Neural crest cell (in vitro differentiated cells): ENCODE measurements around the gene ARRDC3. TPM values are rescaled to one million over a fixed set of nuclear protein-coding genes. Genes with fewer than 3 reads are reported as not detected.
A peak's percentile ranks its signal among the peaks of the same experiment; 100 is the strongest.

Source experiments
- DNase-seq: peaks from one replicate; pipeline ENCODE4 v3.0.0; 2021; ENCODE audit warnings: low read depth, mixed read lengths, low spot score
- H3K27ac Mint-ChIP-seq: one replicate; pipeline ENCODE4 v1.8.0; 2021; ENCODE audit warnings: mild to moderate bottlenecking, mixed read lengths; ENCODE audit not compliant: unreplicated experiment
- H3K27me3 Mint-ChIP-seq: 2 replicates; pipeline ENCODE4 v1.8.0; 2021; ENCODE audit warnings: low read depth, mild to moderate bottlenecking, mixed read lengths
- H3K36me3 Mint-ChIP-seq: 2 replicates; pipeline ENCODE4 v1.8.0; 2021; ENCODE audit warnings: low read depth, mild to moderate bottlenecking, mixed read lengths
- H3K4me1 Mint-ChIP-seq: 2 replicates; pipeline ENCODE4 v1.8.0; 2021; ENCODE audit warnings: mixed read lengths
- H3K4me3 Mint-ChIP-seq: one replicate; pipeline ENCODE4 v1.8.0; 2021; ENCODE audit warnings: mild to moderate bottlenecking, mixed read lengths
- H3K9me3 Mint-ChIP-seq: 2 replicates; pipeline ENCODE4 v1.8.0; 2021; ENCODE audit warnings: mixed read lengths
- total RNA-seq: library from RNA; stranded (reverse); gene quantifications from 2 replicates; pipeline ENCODE4 v1.2.1, GENCODE V29; 2021
- TF ChIP-seq, protein P1 (sequence below): fragments of 200-600 bp; sonication (generic); conservative IDR thresholded peaks from 2 replicates; pipeline ENCODE4 v1.5.0; 2021; ENCODE audit warnings: antibody characterized with exemption, mild to moderate bottlenecking

Gene ARRDC3
- total RNA-seq, 1 donor from 2014 or later = 59.7 TPM

DNA sequence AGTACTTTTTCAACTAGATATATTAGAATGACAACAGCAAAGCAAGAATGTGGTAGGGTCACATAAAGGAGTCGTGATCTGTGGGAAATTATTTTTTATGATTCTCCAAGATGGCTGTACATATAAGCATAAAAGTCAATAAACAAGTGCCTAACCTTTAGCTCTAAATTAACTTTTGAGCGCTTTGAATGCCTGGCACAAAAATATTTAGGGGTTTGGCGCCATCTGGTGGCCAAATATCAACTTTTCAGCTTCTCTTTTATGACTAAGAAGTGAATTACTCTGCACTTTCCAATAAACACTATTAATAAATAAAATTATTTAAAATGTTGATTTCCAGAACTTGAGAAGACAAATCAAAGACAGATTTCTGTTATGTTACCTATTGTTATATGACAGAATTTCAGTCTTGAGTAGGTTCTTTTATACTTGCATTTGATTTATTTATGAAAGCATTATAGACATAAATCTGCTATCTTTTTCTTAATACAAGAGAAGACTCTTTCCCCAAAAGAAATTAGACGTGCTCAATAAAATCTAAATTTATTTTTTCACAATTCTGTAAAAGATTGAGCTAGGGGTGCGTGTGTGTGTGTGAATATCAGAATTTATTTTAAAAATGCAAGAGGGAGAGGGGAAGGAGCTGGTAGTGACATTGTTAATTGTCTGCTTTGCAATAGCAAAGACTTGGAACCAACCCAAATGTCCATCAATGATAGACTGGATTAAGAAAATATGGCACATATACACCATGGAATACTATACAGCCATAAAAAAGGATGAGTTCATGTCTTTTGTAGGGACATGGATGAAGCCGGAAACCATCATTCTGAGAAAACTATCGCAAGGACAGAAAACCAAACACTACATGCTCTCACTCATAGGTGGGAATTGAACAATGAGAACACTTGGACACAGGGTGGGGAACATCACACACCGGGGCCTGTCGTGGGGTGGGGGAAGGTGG is 36.7 kb upstream of the ARRDC3 start:
- no peaks in the 10 kb centered on the region for H3K9me3 Mint-ChIP-seq
- no peak overlapping the region for H3K4me3 Mint-ChIP-seq
- H3K4me1 Mint-ChIP-seq = no peaks in the 10 kb centered on the region
- DNase-seq = peak; percentile 60
- H3K36me3 Mint-ChIP-seq = no peaks in the 10 kb centered on the region
- TF ChIP-seq, protein P1, sequence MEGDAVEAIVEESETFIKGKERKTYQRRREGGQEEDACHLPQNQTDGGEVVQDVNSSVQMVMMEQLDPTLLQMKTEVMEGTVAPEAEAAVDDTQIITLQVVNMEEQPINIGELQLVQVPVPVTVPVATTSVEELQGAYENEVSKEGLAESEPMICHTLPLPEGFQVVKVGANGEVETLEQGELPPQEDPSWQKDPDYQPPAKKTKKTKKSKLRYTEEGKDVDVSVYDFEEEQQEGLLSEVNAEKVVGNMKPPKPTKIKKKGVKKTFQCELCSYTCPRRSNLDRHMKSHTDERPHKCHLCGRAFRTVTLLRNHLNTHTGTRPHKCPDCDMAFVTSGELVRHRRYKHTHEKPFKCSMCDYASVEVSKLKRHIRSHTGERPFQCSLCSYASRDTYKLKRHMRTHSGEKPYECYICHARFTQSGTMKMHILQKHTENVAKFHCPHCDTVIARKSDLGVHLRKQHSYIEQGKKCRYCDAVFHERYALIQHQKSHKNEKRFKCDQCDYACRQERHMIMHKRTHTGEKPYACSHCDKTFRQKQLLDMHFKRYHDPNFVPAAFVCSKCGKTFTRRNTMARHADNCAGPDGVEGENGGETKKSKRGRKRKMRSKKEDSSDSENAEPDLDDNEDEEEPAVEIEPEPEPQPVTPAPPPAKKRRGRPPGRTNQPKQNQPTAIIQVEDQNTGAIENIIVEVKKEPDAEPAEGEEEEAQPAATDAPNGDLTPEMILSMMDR = peak; percentile 96
- no peak overlapping the region for H3K27ac Mint-ChIP-seq
- H3K27me3 Mint-ChIP-seq = no peaks in the 10 kb centered on the region

DNA sequence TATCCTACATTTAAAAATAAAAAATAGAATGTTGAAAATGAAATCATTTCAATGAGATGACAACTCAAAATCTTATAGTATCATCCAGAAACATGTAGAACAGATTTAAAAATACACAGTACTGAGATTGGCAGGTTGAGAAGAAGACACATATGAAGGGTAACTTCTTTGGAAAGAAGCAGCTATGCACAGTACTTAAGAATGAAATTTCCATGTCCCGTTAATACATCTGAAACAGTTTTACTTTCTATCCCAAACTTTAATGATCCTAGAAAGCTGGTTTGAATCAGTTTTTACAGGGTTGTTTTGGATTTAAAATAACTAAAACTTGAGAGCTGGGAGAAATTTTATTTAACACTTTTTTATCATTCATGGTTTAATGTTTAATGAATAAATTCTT is 36.0 kb upstream of the ARRDC3 start:
- Mint-ChIP-seq H3K27ac (no peak overlapping the region), H3K4me1 (no peaks in the 10 kb centered on the region), H3K9me3 (no peaks in the 10 kb centered on the region), H3K4me3 (no peak overlapping the region), H3K36me3 (no peaks in the 10 kb centered on the region), H3K27me3 (no peaks in the 10 kb centered on the region)
- no peak for DNase-seq
- TF ChIP-seq, protein P1 = no peak

DNA sequence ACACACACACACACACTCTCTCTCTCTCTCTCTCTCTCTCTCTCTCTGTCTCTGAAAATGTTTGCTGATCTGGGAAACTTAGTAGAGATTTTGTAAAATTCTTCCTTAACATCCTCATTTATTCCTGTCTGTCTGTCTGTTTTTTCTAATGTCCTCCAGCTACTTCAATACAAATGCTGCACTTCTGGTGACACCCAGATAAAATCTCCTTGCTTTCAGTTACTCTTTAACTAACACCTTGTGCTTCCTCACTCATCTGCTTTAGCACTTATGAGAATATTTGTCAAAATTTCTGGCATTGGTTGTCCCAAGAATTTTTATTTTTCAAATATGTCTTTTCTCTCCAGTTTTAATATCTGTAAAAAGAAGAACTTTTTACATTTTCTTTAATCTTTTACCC is 35.0 kb upstream of the ARRDC3 start:
- H3K4me1 Mint-ChIP-seq = no peaks in the 10 kb centered on the region
- TF ChIP-seq, protein P1 = no peak
- no peak overlapping the region for H3K27ac Mint-ChIP-seq
- DNase-seq = no peak
- no peaks in the 10 kb centered on the region for H3K27me3 Mint-ChIP-seq
- no peak overlapping the region for H3K4me3 Mint-ChIP-seq
- H3K9me3 Mint-ChIP-seq = no peaks in the 10 kb centered on the region
- no peaks in the 10 kb centered on the region for H3K36me3 Mint-ChIP-seq

DNA sequence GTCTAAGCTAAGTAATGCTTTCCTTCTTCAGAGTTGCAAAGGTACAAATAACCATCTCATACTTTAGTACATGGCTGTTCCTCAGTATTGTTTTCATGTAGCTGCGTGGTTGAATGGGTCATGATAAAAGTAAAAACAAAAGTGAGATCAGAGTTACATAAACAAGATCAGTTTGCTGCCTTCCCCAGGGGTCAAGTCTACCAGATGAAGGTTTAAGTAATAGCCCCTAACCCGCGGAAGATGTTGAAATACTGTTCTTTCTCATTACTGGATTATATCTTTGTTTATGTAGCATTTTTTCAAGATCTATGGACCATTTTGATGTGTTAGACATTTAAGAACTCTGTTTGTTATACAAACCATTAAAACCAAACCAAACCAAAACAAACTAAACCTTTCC is 34.1 kb upstream of the ARRDC3 start:
- Mint-ChIP-seq H3K27ac (no peak overlapping the region), H3K4me1 (no peaks in the 10 kb centered on the region), H3K27me3 (no peaks in the 10 kb centered on the region), H3K4me3 (no peak overlapping the region), H3K36me3 (no peaks in the 10 kb centered on the region), H3K9me3 (no peaks in the 10 kb centered on the region)
- no peak for DNase-seq
- TF ChIP-seq, protein P1 = no peak

DNA sequence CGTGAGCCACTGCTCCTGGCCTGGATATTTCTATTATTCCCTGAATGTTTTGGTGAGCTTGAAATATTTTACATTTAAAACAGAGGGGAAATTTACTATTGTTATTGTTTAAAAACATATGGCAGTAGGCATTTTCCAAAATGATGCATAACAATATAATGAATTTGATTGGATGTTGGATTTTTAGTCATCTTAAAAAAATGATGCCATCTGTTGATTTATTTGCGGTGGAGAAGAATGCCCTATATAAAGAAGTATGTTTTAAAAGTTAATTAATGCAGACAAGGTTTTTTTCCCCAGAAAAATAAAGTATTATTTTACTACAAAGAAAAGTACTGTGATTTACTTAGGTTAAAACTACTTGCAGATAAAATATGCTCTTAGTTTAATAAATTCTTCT is 33.4 kb upstream of the ARRDC3 start:
- Mint-ChIP-seq H3K4me3 (no peak overlapping the region), H3K36me3 (no peaks in the 10 kb centered on the region), H3K27ac (no peak overlapping the region), H3K9me3 (no peaks in the 10 kb centered on the region), H3K4me1 (no peaks in the 10 kb centered on the region), H3K27me3 (no peaks in the 10 kb centered on the region)
- DNase-seq = no peak
- TF ChIP-seq, protein P1 = no peak
